ENCODE data around the gene POFUT1.
A peak's percentile ranks its signal among the peaks of the same experiment; 100 is the strongest.
"Not testable (repeated sequence)": the region's sequence is repeated elsewhere in the genome, so short reads cannot be mapped to it uniquely, and the experiment has no call there.

The POFUT1 gene

GRCh38 chr20:32207626-32208498 is at the start of gene POFUT1, which contains the start of gene PLAGL2:
TSS of gene POFUT1 (plus strand) at chr20:32207880. CDS start at chr20:32207942, 62 bp downstream.
TSS of gene PLAGL2 (minus strand) at chr20:32207743. CDS start at chr20:32202178, 5,565 bp downstream.
- DNase-seq, result peak; percentile 93

- DNase-seq, result no peak
These were observed 49.3 kb upstream of the POFUT1 start for GRCh38 chr20:32158351-32158750.

- DNase-seq, result peak; percentile 11
These were observed 48.6 kb upstream of the POFUT1 start for GRCh38 chr20:32158943-32159660.

GRCh38 chr20:32159766-32160221 is 47.9 kb upstream of the POFUT1 start:
- DNase-seq, result no peak

- DNase-seq, result no peak
These were observed 47.3 kb upstream of the POFUT1 start for GRCh38 chr20:32160341-32160740.

- DNase-seq, result no peak
These were observed 45.3 kb upstream of the POFUT1 start for GRCh38 chr20:32162351-32162750.

GRCh38 chr20:32163951-32164350 is 43.7 kb upstream of the POFUT1 start:
- no peak for DNase-seq

- DNase-seq, result no peak
These were observed 42.5 kb upstream of the POFUT1 start for GRCh38 chr20:32164984-32165735.

- DNase-seq, result no peak
These were observed 41.7 kb upstream of the POFUT1 start for GRCh38 chr20:32165836-32166545.

GRCh38 chr20:32167552-32167951 is 40.1 kb upstream of the POFUT1 start:
- DNase-seq, result no peak

- no peak for DNase-seq
These were observed 39.3 kb upstream of the POFUT1 start for GRCh38 chr20:32168184-32168910.

GRCh38 chr20:32177696-32178095 is 30.0 kb upstream of the POFUT1 start:
- DNase-seq, result not testable (repeated sequence)

GRCh38 chr20:32179515-32179914 is 28.2 kb upstream of the POFUT1 start:
- no peak for DNase-seq

GRCh38 chr20:32179934-32180333 is 27.7 kb upstream of the POFUT1 start:
- no peak for DNase-seq

- no peak for DNase-seq
These were observed 26.1 kb upstream of the POFUT1 start for GRCh38 chr20:32181606-32182005.

GRCh38 chr20:32183947-32184635 is 23.6 kb upstream of the POFUT1 start:
- no peak for DNase-seq

GRCh38 chr20:32184961-32185603 is 22.6 kb upstream of the POFUT1 start:
- DNase-seq, result no peak

GRCh38 chr20:32186506-32186905 is 21.2 kb upstream of the POFUT1 start:
- no peak for DNase-seq

GRCh38 chr20:32188376-32189122 is 19.1 kb upstream of the POFUT1 start:
- DNase-seq, result no peak

- no peak for DNase-seq
These were observed 18.6 kb upstream of the POFUT1 start for GRCh38 chr20:32189123-32189410.
